ES-I3 (cell line): Measurements from ENCODE around the gene FARP1.
A peak's percentile ranks its signal among the peaks of the same experiment; 100 is the strongest.

Experiments used
- H3K36me3 ChIP-seq: 2 replicates; pipeline ENCODE4 v1.6.1; 2013; ENCODE audit warnings: mild to moderate bottlenecking, low read length, control low read depth, moderate library complexity; ENCODE audit not compliant: insufficient read depth
- H3K4me1 ChIP-seq: 2 replicates; pipeline ENCODE4 v1.6.1; 2013; ENCODE audit warnings: mild to moderate bottlenecking, control low read depth, low read length; ENCODE audit not compliant: insufficient read depth
- H3K9ac ChIP-seq: 2 replicates; pipeline ENCODE4 v1.6.1; 2013; ENCODE audit warnings: low read depth, mild to moderate bottlenecking, low read length, moderate library complexity
- H3K9me3 ChIP-seq: 2 replicates; pipeline ENCODE4 v1.6.1; 2013; ENCODE audit warnings: mild to moderate bottlenecking, low read length, moderate library complexity; ENCODE audit not compliant: control insufficient read depth, insufficient read depth

The FARP1 gene

GRCh38 chr13:98111168-98112098 is 31.5 kb upstream of the FARP1 start:
- H3K9ac ChIP-seq, result no peak overlapping the region
- no peaks in the 10 kb centered on the region for H3K9me3 ChIP-seq
- no peaks in the 10 kb centered on the region for H3K4me1 ChIP-seq
- H3K36me3 ChIP-seq, result no peaks in the 10 kb centered on the region

GRCh38 chr13:98112456-98112855 is 30.4 kb upstream of the FARP1 start:
- Histone ChIP-seq H3K9ac (no peak overlapping the region), H3K36me3 (no peaks in the 10 kb centered on the region), H3K9me3 (no peaks in the 10 kb centered on the region), H3K4me1 (no peaks in the 10 kb centered on the region)

DNA sequence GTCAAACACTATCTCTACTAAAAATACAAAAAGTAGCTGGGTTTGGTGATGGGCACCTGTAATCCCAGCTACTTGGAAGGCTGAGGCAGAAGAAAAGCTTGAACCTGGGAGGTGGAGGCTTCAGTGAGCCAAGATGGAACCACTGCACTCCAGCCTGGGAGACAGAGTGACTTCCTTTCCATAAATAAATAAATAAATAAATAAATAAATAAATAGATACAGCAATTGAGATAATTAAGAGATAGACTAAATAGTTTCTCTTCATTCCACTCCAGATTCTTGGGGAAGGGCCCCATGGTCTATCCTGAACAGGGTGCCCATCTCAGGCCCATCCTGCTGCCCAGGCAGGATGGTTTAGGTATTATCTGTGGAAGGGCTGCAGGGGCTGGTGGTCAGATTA is 24.0 kb upstream of the FARP1 start:
- H3K4me1 ChIP-seq, result no peaks in the 10 kb centered on the region
- H3K9ac ChIP-seq, result no peak overlapping the region
- no peaks in the 10 kb centered on the region for H3K9me3 ChIP-seq
- no peaks in the 10 kb centered on the region for H3K36me3 ChIP-seq

DNA sequence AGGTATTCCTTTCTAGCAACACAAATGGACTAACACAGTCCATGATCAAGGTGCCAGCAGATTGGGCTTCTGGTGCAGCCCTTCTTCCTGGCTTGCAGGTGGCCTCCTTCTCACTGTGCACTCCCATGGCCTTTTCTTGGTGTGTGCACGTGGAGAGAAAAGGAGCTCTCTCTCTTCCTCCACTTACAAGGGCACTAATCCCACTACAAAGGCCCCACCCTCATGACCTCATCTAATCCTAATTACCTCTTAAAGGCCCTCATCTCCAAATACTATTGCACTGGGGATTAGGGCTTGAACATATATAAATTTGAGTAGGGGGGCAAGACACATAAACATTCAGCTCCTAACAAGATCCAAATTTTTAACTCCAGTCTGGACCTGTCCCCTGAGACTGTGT is 19.7 kb upstream of the FARP1 start:
- Histone ChIP-seq H3K36me3 (no peaks in the 10 kb centered on the region), H3K4me1 (no peaks in the 10 kb centered on the region), H3K9me3 (no peaks in the 10 kb centered on the region), H3K9ac (no peak overlapping the region)

DNA sequence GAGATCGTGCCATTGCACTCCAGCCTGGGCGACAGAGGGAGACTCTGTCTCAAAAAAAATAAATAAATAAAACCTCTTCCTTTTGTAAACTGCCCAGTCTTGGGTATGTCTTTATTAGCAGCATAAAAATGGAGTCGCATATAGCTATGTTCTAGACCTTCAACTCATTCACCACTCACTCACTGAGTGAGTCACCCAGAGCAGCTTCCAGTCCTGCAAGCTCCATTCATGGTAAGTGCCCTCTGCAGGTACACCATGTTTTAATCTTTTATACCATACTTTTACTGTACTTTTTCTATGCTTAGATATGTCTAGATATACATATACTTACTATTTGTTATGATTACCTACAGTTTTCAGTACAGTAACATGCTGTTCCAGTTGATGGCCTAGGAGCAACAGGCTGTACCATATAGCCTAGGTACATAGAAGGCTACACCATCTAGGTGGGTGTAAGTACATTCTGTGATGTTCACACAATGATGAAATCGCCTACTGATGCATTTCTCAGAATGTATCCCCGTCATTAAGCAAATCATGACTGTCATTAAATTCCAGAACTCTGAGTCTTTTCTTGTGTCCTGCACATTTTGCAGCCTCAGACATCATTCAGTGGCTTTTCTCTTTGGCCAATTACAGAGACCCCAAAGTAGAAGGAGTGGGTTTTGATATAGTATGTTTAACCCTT is 13.7 kb upstream of the FARP1 start:
- H3K36me3 ChIP-seq, result no peaks in the 10 kb centered on the region
- H3K4me1 ChIP-seq, result no peaks in the 10 kb centered on the region
- H3K9ac ChIP-seq, result no peak overlapping the region
- no peaks in the 10 kb centered on the region for H3K9me3 ChIP-seq

DNA sequence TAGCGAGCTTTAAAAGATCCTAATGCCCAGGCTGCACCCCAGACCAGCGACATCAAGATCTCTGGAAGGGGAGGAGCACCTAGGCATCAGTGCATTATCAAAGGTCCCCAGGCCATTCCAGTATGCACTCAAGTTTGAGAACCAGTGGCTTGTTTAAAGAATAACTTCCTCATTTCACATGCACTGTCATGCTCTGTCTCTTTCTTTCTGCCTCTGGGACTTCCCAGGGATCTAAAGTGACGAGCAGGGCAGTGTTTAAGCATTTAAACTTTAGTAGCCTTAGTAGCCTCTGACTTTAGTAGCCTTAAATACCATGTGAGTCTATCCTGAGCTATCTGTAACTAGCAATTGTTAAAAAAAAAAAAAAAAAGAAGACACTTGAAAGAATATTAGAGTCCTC is 8.9 kb upstream of the FARP1 start:
- H3K9me3 ChIP-seq, result no peaks in the 10 kb centered on the region
- no peaks in the 10 kb centered on the region for H3K36me3 ChIP-seq
- H3K4me1 ChIP-seq, result no peaks in the 10 kb centered on the region
- H3K9ac ChIP-seq, result no peak overlapping the region

DNA sequence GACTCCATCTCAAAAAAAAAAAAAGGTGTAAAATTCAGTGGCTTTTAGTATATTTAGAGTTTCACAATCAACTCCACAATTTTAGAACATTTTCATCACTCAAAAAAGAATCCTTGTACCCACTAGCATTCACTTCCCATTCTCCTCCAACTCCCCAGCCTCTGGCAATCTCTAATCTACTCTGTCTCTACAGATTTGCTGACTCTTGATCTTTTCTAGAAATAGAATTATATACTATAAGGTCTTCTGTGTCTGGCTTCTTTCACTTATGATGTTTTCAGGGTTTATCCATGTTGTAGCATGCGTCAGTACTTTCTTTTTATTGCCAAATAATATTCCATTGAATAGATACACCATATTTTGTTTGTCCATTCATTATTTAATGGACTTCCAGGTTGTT is 8.0 kb upstream of the FARP1 start:
- H3K9ac ChIP-seq, result no peak overlapping the region
- no peaks in the 10 kb centered on the region for H3K9me3 ChIP-seq
- no peaks in the 10 kb centered on the region for H3K36me3 ChIP-seq
- no peaks in the 10 kb centered on the region for H3K4me1 ChIP-seq

DNA sequence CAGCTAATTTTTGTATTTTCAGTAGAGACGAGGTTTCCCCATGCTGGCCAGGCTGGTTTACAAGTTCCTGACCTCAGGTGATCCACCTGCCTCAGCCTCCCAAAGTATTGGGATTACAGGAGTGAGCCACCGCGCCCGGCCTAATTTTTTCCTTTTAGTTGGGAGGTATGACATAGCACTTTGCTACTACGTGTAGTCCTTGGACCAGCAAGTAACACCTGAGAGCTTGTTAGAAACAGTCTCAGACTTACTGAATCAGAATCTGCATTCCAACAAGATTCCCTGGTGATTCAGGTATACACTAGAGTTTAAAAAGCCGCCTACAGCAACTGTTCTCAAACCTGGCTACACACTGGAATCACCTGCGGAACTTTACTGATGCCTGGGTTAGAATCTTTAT is 1.8 kb upstream of the FARP1 start:
- H3K36me3 ChIP-seq, result no peaks in the 10 kb centered on the region
- no peaks in the 10 kb centered on the region for H3K9me3 ChIP-seq
- H3K9ac ChIP-seq, result no peak overlapping the region
- peaks cover 7% of the 10 kb centered on the region; the same call in 1 of the 2 replicates for H3K4me1 ChIP-seq

GRCh38 chr13:98141509-98142379 is 1.1 kb upstream of the FARP1 start:
- Histone ChIP-seq H3K9ac (peak overlapping the region; percentile 85), H3K9me3 (no peaks in the 10 kb centered on the region), H3K4me1 (peaks cover 7% of the 10 kb centered on the region), H3K36me3 (no peaks in the 10 kb centered on the region)

DNA sequence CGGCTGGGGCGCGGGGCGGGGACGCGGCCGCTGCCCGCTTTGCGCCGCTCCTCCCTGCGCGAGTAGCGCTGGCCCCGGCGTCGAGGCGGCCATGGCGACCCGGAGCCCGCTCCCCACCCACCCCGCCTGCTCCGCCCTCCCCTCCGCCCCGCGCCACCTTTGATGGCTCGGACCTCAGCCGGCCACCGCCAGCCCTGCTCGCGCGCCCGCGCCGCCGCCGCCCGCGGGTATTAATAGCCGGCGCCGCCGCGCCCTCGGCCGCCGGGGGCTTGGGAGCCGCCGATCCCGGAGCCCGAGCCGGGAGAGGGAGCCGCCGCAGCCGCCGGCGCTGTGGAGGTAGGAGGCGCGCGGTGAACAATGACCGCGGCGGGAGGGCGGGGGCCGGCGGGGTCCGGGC is 261 bp downstream of the FARP1 start:
- Histone ChIP-seq H3K36me3 (no peaks in the 10 kb centered on the region), H3K9ac (peak overlapping the region; percentile 85), H3K4me1 (peaks cover 7% of the 10 kb centered on the region)

DNA sequence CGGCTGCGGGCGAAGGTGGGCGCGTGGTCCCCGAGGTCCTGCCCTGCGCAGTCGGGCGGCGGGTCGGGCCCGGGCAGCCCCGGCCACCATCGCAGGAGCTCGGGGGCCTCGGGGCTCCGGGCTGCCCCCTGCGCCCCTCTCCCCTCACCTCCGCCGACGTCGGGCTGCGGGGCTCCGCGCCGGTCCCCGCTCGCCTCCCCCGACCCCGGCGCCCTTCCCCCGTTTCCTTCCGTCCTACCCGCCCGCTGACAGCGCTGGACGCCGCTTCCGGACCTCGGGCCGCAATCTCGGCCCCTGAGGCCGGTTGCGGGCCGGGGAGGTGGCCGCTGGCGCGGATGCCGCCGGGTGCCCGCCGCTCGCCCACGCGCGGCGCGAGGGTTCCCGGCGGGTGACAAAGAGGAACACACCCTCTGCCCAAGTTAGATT is 720 bp downstream of the FARP1 start:
- H3K4me1 ChIP-seq, result peaks cover 7% of the 10 kb centered on the region
- peak overlapping the region; percentile 85 for H3K9ac ChIP-seq
- no peaks in the 10 kb centered on the region for H3K36me3 ChIP-seq
- no peaks in the 10 kb centered on the region for H3K9me3 ChIP-seq

More for the DNA sequence above, 261 bp downstream of the FARP1 start:
- H3K9me3 ChIP-seq, result no peaks in the 10 kb centered on the region

DNA sequence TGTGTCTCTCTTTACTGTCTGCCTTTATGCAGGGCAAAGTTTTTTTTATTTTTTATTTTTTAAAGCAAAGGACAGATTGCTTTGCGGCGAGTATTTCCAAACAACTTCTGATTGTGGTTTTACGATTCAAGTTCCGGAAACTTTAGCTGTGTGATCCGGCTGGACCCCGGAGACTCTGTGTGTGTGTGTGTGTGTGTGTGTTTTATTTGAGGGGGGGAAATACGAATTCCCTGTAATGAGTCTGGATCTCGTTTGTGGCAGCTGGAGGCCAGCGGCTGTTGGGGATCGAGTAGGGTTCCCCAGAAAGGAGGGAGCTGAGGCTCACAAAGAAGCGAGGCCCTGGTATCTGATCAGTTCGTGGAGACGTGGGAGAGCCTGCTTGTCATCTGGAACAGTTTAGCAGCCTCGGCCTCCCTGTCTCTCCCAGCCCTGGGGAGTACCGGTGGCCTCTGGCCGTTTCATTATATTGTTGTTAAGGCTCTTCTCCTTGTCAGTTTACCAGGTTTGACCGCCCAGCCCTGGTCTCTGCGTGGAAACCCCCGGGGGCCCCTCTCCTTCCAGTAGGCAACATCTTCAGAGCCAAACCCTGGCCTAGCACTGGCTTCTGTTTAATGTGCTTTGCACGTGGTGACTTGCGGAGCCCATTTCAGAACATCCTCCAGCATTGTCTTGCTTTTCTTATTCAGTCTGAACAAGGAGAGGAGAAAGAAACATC is 1.3 kb downstream of the FARP1 start:
- H3K9me3 ChIP-seq, result no peaks in the 10 kb centered on the region
- no peaks in the 10 kb centered on the region for H3K36me3 ChIP-seq
- peaks cover 7% of the 10 kb centered on the region for H3K4me1 ChIP-seq
- peak overlapping the region; percentile 85 for H3K9ac ChIP-seq

GRCh38 chr13:98144801-98145350 is 2.0 kb downstream of the FARP1 start:
- peaks cover 7% of the 10 kb centered on the region for H3K4me1 ChIP-seq
- H3K36me3 ChIP-seq, result no peaks in the 10 kb centered on the region
- no peaks in the 10 kb centered on the region for H3K9me3 ChIP-seq
- H3K9ac ChIP-seq, result peak overlapping the region; percentile 85; the same call in 1 of the 2 replicates
